Posterior vena cava (tissue), 2 donors: ENCODE data around the gene PCDHA6. TPM values are rescaled to one million over a fixed set of nuclear protein-coding genes. Genes with fewer than 3 reads are reported as not detected.
A peak's percentile ranks its signal among the peaks of the same experiment; 100 is the strongest.
"Not testable (repeated sequence)": the region's sequence is repeated elsewhere in the genome, so short reads cannot be mapped to it uniquely, and the experiment has no call there.

ENCODE experiments used
- DNase-seq: peaks from one replicate; pipeline ENCODE4 v3.0.0-alpha.2; 2020; ENCODE audit warnings: low spot score
- intact Hi-C, 2 donors: fragments of 100-400 bp; cut with DNase I; formaldehyde crosslinking; loops; one replicate each; pipeline versions ENCODE4 v1.14.1 to v1.14.2; 2022 to 2023
- total RNA-seq, 2 donors: library from RNA; stranded (reverse); fragmentation: NEBNext Ultra II Directional; extraction: Animal tissue kit (Norgen Biotek cat#: 25700); gene quantifications; one replicate each; pipeline ENCODE4 v1.2.1, GENCODE V29; 2021
- donor health status: DM: yes; HTN: yes; CAD: no.
- donor health status: DM: yes; HTN: yes; CAD: no.

Gene PCDHA6
- total RNA-seq, 2 donors from 2014 or later, result 0.14 to 0.23 TPM

- intact Hi-C loops, DNase-seq: not testable (repeated sequence)
Observed at GRCh38 chr5:140808241-140808888, 19.4 kb upstream of the PCDHA6 start.

GRCh38 chr5:140808889-140809291 lies 18.9 kb upstream of the PCDHA6 start:
- intact Hi-C loops, result no loop called here
- DNase-seq, result peak; percentile 82

- intact Hi-C loops, result no loop called here
- peak; percentile 77 for DNase-seq
Observed at GRCh38 chr5:140821375-140822280, 6.1 kb upstream of the PCDHA6 start, which contains the start of gene PCDHA5. TSS of gene PCDHA5 (plus strand) at chr5:140821613.

DNA sequence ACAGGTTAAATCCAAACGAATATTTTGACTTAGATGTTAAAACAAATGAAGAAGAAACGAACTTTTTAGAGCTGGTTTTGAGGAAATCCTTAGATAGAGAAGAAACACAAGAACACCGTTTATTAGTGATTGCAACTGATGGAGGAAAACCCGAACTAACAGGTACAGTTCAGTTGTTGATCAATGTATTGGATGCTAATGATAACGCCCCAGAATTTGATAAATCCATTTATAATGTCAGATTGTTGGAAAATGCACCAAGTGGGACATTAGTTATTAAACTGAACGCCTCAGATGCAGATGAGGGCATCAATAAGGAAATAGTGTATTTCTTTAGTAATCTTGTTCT lies 5.5 kb upstream of the PCDHA6 start:
- no peak for DNase-seq
- intact Hi-C loops, result no loop called here

GRCh38 chr5:140822969-140823368 lies 4.8 kb upstream of the PCDHA6 start:
- DNase-seq, intact Hi-C loops: not testable (repeated sequence)

GRCh38 chr5:140823475-140823874 lies 4.3 kb upstream of the PCDHA6 start:
- peak; percentile 62 for DNase-seq

DNA sequence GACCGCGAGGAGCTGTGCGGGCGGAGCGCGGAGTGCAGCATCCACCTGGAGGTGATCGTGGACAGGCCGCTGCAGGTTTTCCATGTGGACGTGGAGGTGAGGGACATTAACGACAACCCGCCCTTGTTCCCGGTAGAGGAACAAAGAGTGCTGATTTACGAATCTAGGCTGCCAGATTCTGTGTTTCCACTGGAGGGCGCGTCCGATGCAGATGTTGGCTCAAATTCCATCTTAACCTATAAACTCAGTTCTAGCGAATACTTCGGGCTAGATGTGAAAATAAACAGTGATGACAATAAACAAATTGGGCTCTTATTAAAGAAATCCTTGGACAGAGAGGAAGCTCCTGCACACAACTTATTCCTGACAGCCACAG lies 590 bp downstream of the PCDHA6 start:
- no peak for DNase-seq
- intact Hi-C loops, result no loop called here

More at GRCh38 chr5:140823475-140823874, 4.3 kb upstream of the PCDHA6 start:
- intact Hi-C loops, result no loop called here

DNA sequence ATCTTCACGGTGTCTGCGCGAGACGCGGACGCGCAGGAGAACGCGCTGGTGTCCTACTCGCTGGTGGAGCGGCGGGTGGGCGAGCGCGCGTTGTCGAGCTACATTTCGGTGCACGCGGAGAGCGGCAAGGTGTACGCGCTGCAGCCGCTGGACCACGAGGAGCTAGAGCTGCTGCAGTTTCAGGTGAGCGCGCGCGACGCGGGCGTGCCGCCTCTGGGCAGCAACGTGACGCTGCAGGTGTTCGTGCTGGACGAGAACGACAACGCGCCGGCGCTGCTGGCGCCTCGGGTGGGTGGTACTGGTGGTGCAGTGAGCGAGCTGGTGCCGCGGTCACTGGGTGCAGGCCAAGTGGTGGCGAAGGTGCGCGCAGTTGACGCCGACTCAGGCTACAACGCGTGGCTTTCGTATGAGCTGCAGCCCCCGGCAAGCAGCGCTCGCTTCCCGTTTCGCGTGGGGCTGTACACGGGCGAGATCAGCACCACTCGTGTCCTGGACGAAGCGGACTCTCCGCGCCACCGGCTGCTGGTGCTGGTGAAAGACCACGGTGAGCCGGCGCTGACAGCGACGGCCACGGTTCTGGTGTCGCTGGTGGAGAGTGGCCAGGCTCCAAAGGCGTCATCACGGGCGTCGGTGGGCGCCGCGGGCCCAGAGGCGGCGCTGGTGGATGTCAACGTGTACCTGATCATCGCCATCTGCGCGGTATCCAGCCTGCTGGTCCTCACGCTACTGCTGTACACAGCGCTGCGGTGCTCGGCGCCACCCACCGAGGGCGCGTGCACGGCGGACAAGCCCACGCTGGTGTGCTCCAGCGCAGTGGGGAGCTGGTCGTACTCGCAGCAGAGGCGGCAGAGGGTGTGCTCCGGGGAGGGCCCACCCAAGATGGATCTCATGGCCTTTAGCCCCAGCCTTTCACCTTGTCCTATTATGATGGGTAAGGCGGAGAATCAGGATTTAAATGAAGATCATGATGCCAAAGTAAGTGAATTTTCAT lies 2.0 kb downstream of the PCDHA6 start:
- intact Hi-C loops, DNase-seq: not testable (repeated sequence)

- no peak for DNase-seq
- intact Hi-C loops, result no loop called here
Observed at GRCh38 chr5:140833993-140834392, 6.2 kb downstream of the PCDHA6 start, which contains the start of gene PCDHA7. TSS of gene PCDHA7 (plus strand) at chr5:140834269. CDS start at chr5:140834384, 115 bp downstream.

GRCh38 chr5:140834439-140835008 lies 6.8 kb downstream of the PCDHA6 start:
- intact Hi-C loops, DNase-seq: not testable (repeated sequence)

DNA sequence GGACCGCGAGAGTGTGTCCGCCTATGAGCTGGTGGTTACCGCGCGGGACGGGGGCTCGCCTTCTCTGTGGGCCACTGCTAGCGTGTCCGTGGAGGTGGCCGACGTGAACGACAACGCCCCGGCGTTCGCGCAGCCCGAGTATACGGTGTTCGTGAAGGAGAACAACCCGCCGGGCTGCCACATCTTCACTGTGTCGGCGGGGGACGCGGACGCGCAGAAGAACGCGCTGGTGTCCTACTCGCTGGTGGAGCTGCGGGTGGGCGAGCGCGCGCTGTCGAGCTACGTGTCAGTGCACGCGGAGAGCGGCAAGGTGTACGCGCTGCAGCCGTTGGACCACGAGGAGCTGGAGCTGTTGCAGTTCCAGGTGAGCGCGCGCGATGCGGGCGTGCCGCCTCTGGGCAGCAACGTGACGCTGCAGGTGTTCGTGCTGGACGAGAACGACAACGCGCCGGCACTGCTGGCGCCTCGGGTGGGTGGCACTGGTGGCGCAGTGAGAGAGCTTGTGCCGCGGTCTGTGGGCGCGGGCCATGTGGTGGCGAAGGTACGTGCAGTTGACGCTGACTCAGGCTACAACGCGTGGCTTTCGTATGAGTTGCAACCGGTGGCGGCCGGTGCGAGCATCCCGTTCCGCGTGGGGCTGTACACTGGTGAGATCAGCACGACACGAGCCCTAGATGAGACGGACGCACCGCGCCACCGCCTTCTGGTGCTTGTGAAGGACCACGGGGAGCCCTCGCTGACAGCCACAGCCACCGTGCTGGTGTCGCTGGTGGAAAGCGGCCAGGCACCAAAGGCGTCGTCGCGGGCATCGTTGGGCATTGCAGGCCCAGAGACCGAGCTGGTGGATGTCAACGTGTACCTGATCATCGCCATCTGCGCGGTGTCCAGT lies 8.1 kb downstream of the PCDHA6 start:
- intact Hi-C loops, result no loop called here

DNA sequence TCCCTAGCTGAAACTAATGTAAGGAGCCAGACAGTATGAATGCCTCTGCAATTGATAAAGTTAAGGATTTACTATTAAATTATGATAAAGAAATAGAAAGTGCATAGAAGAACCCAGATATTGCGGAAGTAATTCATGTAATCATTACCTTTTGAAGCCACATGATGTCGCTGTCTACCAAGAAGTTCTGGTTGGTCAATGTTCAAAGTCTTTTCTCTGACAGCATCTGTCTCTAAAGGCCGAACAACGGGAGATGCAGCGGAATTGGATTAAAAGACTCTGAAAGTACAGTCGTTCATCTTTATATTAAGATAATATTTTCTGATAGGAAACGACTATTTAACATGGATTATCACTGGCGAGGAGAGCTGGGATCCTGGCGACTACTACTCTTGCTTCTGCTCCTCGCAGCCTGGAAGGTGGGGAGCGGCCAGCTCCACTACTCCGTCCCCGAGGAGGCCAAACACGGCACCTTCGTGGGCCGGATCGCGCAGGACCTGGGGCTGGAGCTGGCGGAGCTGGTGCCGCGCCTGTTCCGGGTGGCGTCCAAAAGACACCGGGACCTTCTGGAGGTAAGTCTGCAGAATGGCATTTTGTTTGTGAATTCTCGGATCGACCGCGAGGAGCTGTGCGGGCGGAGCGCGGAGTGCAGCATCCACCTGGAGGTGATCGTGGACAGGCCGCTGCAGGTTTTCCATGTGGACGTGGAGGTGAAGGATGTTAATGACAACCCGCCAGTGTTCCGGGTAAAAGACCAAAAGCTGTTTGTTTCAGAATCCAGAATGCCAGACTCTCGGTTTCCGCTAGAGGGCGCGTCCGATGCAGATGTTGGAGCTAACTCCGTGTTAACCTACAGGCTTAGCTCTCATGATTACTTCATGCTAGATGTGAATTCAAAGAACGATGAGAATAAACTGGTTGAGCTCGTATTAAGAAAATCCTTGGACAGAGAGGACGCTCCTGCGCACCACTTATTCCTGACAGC lies 13.5 kb downstream of the PCDHA6 start, which contains the start of gene PCDHA8:
Gene PCDHA8, plus strand, starts transcription at position 210 of the 985 bp plus-strand sequence. Its CDS starts 135 bp downstream, at position 345.
- intact Hi-C loops, result no loop called here
- no peak for DNase-seq

More for the DNA sequence above, 8.1 kb downstream of the PCDHA6 start:
- peak; percentile 81 for DNase-seq

DNA sequence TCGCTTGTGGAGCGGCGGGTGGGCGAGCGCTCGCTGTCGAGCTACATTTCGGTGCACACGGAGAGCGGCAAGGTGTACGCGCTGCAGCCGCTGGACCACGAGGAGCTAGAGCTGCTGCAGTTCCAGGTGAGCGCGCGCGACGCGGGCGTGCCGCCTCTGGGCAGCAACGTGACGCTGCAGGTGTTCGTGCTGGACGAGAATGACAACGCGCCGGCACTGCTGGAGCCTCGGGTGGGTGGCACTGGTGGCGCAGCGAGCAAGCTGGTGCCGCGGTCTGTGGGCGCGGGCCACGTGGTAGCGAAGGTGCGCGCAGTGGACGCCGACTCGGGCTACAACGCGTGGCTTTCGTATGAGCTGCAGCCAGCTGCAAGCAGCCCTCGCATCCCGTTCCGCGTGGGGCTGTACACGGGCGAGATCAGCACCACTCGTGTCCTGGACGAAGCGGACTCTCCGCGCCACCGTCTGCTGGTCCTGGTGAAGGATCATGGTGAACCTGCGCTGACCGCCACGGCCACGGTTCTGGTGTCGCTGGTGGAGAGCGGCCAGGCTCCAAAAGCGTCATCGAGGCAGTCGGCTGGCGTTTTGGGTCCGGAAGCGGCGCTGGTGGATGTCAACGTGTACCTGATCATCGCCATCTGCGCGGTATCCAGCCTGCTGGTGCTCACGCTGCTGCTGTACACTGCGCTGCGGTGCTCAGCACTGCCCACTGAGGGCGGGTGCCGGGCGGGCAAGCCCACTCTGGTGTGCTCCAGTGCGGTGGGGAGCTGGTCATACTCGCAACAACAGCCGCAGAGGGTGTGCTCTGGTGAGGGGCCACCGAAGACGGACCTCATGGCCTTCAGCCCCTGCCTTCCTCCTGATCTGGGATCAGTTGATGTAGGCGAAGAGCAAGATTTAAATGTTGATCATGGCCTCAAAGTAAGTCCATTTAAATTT lies 15.3 kb downstream of the PCDHA6 start:
- no peak for DNase-seq
- intact Hi-C loops, result no loop called here

DNA sequence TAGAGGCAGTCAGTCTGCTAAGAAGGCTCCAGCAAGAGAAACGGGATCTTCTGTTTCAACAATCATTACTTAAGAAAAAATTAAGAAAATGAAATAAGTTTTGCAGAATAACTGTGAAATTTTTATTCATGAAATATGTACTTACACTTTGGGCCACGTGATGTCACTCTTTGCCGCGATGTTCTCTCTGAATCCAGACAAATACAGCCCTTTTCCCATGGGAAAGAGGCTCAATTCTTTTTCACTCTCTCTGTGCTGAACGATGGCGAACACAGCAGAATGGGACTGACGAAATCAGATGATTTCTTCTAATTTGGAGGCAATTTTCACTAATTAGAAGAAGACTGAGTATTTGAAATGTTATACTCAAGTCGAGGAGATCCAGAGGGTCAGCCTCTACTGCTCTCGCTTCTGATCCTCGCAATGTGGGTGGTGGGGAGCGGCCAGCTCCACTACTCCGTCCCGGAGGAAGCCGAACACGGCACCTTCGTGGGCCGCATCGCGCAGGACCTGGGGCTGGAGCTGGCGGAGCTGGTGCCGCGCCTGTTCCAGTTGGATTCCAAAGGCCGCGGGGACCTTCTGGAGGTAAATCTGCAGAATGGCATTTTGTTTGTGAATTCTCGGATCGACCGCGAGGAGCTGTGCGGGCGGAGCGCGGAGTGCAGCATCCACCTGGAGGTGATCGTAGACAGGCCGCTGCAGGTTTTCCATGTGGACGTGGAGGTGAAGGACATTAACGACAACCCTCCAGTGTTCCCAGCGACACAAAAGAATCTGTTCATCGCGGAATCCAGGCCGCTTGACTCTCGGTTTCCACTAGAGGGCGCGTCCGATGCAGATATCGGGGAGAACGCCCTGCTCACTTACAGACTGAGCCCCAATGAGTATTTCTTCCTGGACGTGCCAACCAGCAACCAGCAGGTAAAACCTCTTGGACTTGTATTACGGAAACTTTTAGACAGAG lies 20.7 kb downstream of the PCDHA6 start, which contains the start of gene PCDHA9:
Gene PCDHA9, plus strand, starts transcription at position 244 of the 964 bp plus-strand sequence. Its CDS starts 114 bp downstream, at position 358.
- intact Hi-C loops, DNase-seq: not testable (repeated sequence)
